Fibroblast of the aortic adventitia (primary cell): ENCODE measurements around the gene FLT1. TPM values are rescaled to one million over a fixed set of nuclear protein-coding genes. Genes with fewer than 3 reads are reported as not detected.

Source experiments
- DNase-seq: peaks from one replicate; pipeline ENCODE4 v3.0.0-alpha.2; 2010; ENCODE audit warnings: low read depth
- H3K4me3 ChIP-seq: 2 replicates; pipeline ENCODE4 v1.5.1; 2011; ENCODE audit warnings: low read depth, mild to moderate bottlenecking, control low read depth, low read length, moderate library complexity
- CTCF ChIP-seq: IDR thresholded peaks from 2 replicates; pipeline ENCODE4 v1.5.1; 2011; ENCODE audit warnings: mild to moderate bottlenecking, low read length, control low read depth, inconsistent platforms; ENCODE audit not compliant: insufficient read depth
- total RNA-seq: library from RNA; depleted of rRNA; stranded (reverse); fragments of >200 nt; gene quantifications from 2 replicates; pipeline ENCODE4 v1.2.3, GENCODE V29; 2012; ENCODE audit warnings: low replicate concordance

FLT1 gene
- total RNA-seq, 1 donor = 0.36 TPM

- no peak for DNase-seq
- TF ChIP-seq CTCF = no peak
- no peak overlapping the region for H3K4me3 ChIP-seq
Measured at GRCh38 chr13:28252547-28252946, 242.4 kb downstream of the FLT1 start.

- H3K4me3 ChIP-seq = no peak overlapping the region
- TF ChIP-seq CTCF = no peak
- DNase-seq = no peak
Measured at GRCh38 chr13:28251466-28251865, 243.5 kb downstream of the FLT1 start.

GRCh38 chr13:28250542-28250941 is 244.4 kb downstream of the FLT1 start:
- H3K4me3 ChIP-seq = no peak overlapping the region
- TF ChIP-seq CTCF = no peak
- DNase-seq = no peak

Other genes with a start within 250 kb of the FLT1 start
- 147 and 154 TPM in 2 replicates for gene POMP, start 164.0 kb upstream of the FLT1 start, total RNA-seq
- 3.4 TPM in 2 replicates for gene SLC46A3, start 223.8 kb upstream of the FLT1 start, total RNA-seq